Stimulated activated CD4-positive, alpha-beta T cell treated with anti-CD3 and anti-CD28 coated beads, Interleukin-15, amount 100 ng/mL, for 24 hours (primary cell): ENCODE results near the gene IQGAP3.
A peak's percentile ranks its signal among the peaks of the same experiment; 100 is the strongest.

ENCODE experiments used
- DNase-seq: peaks from one replicate; pipeline ENCODE4 v3.0.0-alpha.2; 2020

Gene IQGAP3

DNA sequence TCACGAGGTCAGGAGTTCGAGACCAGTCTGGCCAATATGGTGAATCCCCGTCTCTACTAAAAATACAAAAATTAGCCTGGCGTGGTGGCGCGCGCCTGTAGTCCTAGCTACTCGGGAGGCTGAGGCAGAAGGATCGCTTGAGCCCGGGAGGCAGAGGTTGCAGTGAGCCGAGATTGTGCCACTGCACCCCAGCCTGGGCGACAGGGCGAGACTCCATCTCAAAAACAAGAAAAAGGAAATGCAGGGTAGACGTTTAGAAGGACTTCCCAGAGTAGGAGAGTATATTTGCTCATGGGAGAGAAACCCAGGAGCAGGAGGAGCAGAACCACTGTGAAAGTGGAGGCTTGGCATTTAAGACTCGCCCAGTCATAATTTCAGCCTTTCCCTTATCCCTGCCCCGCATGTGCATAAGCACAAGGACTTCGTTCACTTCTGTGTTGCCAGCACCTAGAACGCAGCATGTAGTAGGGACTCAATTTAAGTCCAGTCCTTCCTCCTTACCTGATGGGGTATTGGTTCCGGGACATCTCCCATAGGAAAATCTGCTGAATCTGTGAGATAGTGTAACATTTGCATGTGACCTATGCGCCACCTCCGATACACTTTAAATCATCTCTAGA lies 66.6 kb downstream of the IQGAP3 start:
- DNase-seq = no peak

DNA sequence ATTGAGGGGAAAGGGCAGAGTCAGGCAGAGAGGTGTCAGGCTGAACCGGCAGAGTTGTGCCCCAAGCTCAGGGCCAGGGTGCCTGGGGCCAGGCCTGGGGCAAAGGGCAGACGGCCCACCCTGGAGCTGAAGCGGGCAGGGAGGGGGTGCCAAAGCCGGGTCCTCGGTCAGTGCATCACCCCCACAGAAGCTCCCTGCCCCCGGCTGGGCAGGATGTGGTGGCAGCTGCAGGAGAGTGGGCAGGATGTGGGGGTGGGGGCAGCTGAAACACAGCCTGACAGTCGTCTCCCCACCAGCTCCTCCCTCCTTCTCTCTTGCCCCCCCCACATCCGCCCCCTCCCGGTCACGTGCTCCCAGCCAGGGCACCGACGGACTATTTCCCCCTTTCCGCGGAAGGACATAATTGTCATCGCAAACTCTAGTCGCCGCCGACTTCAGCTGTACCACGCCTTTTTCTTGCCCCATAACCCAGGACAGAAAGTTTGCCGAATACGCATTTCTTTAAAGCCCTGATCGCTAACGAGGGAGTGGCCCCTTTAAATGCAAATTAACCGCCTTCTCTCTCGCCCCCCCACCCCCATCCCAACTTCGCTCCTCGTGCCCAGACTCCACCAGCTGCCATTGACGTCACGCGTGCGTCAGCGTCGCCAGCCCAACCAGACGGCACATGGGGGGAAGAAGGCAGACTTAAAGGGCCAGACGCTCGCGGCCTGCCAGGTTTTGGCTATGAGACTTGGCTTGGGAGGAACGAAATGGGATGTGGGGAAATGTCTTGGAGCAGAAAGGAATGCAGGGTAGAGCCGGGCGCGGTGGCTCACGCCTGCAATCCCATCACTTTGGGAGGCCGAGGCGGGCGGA lies 67.3 kb downstream of the IQGAP3 start:
- DNase-seq = peak; percentile 99

- peak; percentile 44 for DNase-seq
Measured at GRCh38 chr1:156504438-156504813, 67.9 kb downstream of the IQGAP3 start.

DNA sequence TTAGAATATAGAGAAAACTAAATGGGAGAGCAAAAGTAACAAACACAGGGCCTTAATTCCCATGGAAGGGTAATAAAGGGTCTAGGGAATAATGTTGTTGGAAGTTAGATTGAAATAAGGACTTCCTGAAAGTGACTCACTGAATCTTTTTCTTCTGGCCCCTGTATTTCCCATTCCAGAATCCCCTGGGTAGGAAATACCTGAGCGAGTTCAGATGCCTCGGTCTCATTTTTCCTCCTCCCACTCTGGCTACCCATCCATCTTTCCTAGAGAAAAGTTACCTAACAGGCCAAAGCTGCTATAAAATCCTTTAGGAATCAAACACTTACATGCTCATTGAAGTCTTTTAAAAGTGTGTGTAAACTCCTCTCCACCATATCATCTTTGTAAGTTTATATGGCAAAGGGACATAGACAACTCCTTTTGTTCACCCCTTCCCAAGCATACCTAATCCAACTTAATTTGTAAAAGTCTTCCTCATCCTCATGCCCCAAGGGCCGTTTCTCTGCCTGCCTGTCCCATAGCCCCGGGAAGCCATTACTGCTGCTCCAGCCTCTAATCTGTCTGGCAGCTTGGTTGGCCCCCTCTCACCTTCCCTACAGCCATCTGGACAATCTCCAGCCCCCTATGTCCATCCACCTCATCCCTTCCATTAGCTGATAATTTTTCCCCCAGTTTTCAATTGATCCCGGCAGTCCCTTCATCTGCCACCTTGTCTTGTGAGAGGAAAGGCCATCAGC lies 68.5 kb downstream of the IQGAP3 start:
- no peak for DNase-seq

- no peak for DNase-seq
Measured at GRCh38 chr1:156502894-156503697, 69.3 kb downstream of the IQGAP3 start.

DNA sequence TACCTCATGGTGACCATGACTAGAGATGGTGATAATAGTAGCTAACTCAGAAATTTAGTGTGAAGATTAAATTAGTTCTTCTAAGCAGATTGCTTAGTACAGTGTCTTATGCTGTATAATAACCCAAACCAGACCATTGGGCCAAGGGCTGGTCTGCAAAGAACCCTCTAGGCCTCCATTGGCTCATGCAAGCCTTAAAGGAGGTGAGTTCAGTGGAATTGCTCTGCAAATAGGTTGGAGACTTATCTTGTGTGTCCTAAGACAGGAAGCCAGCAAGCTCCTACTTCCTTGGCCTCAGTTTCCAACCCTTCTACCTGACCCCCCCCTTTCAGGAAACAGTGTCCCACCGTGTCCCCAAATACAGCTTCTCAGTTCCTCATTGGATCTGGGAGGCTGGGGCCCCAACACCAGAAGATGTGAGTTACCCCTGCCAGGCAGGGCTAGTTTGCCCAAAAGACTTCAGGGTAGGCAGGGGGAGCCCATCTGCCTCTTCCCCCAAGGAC lies 69.9 kb downstream of the IQGAP3 start:
- no peak for DNase-seq

DNA sequence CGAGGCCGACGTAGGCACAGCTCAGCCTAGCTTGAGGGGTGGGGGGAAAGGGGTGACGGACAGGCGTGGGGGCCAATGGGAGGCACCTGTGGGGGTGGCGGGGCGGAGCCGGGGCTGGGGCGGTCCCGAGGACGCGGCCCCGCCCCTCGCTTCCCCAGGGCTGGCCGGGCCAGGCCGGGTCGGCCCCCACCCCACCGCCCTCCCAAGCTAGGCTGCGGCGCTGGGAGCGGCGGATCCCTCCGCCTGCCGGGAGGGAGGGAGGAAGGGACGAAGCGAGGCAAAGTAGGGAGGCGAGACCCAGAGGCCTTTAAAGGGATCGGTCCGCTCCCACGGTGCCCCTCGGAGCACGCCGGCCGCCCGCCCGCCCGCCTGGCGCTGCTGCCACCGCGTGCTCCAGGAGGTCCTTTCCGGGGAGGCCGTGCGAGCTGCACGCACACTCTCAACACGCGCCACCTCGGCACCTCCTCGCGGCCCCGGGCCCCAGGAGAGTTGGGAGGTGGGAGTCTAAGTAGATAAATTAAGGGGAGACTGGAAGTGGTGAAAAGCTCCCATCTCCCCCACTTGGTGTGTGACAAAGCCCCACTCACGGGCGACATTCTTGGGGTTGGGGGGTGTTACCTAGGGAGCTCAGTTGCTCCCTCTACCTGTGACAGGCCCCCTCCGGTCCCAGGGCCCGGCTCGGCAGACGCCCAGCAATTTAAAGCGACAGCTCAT lies 71.4 kb downstream of the IQGAP3 start:
- DNase-seq = peak; percentile 93

- no peak for DNase-seq
Measured at GRCh38 chr1:156500543-156500792, 71.9 kb downstream of the IQGAP3 start, which contains the start of gene MEF2D. Gene MEF2D, minus strand, starts transcription at chr1:156500775. Its CDS starts 17,483 bp downstream, at chr1:156483292.

DNA sequence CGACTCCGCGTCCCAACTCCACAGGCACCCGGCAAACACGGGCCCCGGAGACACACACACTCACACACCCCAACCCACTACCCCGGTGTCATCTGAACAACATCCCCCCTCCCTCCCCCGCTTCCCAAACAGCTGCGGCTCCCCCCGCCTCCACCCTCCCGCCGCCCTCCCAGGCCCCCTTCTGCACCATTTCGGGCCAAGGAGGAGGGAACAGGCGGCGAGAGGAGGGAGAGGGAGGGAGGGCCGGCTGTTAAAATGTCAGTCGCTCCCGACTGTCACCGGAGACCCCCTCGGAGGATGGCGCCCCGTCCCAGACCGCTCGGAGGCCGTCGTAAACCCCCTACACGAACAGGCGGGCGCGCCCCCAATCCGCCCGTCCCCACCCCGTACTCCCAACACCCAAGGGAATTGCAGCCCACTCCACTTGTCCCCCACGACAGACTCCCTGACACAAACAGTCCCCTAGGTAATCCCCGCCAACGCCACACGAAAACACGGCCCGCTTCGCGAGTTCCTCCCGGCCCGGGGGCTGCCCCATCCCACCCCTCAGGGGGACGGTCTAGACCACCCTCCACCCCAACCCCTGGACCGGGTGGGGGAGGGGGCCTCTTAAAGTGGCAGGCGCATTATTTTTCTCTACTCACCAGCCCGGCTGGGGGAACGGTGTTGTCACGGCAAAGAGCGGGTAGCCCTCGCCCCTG lies 72.4 kb downstream of the IQGAP3 start:
- peak; percentile 54 for DNase-seq

- DNase-seq = no peak
Measured at GRCh38 chr1:156499194-156499841, 73.0 kb downstream of the IQGAP3 start.

- no peak for DNase-seq
Measured at GRCh38 chr1:156498432-156499193, 73.8 kb downstream of the IQGAP3 start.

DNA sequence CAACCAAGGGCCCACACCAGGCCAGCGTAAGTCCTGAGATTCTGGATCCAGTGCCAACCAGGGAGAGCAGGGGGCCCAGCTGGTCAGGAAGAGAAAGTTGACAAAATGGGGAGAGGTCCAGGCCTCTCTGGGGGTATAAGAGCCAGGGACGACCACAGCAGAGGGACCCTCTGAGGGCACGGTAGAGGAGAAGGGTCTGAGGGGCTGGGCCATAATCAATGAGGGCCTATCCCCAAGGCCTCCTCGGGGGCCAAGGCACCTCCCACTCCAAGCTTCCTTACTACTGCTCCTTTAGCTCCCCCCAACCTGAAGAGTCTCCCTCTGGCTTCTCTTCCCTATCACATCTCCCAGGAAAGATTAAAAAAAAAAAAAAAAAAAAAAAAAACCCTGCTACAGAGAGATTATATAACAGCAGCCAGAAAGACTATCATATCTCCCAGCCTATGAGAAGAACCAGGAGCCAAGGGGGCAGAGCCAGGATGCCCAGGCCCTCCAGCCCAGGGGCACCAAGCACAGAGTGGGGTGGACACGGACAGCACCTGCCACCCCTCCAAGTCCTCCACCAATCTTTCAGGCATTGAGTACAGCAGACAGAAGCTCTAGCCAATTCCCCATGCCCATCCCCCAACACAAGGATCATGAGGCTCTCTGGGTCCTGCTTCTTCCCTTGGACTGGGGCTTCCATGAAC lies 74.5 kb downstream of the IQGAP3 start:
- DNase-seq = no peak

DNA sequence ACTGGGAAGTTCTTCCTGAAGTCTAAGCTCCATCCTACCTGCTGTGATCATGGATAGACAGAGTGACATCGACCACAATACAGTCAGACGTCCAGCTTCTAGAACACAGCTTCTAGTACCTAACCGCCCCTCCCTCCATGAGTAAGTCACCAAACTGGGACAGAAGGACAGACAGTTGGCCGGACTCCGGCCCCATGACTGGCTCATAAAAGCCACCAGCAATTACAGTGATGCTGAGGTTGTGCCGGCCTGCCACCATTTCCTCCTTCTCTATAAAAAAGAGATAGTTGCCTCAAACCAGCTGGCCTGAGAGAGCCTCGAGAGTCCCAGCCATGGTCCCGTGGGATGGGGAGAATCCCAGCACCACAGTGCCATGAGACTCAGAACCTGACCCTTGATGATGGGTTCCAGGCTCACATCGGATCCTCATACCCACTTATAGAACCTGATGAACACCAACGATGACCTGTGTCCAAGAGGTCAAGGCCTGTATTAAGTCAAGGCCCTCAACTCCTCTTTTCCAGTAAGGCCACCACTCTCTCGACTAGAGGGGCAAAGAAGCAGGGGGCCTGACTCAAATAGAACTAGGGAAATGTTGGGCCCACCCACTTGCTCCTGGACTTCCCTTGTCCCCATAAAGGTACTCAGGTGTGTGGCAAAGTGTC lies 75.2 kb downstream of the IQGAP3 start:
- no peak for DNase-seq

DNA sequence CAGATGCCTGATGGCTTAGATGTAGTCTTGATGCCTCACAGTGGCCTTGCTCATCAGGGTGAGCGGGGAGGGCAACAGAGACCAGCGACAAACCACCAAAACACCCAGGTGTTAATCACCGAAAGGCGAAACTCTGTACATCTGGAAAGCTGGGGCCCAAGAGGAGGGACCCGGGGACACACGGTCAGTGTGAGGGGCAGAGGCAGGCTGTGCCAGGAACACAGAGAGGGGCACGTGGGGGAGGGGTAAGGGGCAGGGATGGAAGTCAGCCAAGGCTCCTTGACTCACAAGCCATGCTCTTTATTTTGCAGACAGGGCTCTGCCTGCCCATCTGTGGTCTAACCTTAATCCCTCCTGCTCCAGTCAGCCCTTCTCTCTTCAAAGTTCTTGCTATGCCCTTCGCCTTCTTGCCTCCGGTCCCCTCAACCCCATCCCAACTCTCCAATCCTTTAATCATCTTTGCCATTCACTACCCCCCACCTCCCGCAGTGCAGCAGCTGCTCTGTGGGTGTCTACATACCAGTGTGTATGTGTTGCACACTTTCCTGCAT lies 76.1 kb downstream of the IQGAP3 start:
- DNase-seq = peak; percentile 35

GRCh38 chr1:156495401-156496140 lies 76.8 kb downstream of the IQGAP3 start:
- DNase-seq = no peak

- DNase-seq = no peak
Measured at GRCh38 chr1:156494309-156494895, 78.0 kb downstream of the IQGAP3 start.

GRCh38 chr1:156493742-156494141 lies 78.6 kb downstream of the IQGAP3 start:
- DNase-seq = no peak
